Measurements from ENCODE around the gene EFCAB13.

DNA sequence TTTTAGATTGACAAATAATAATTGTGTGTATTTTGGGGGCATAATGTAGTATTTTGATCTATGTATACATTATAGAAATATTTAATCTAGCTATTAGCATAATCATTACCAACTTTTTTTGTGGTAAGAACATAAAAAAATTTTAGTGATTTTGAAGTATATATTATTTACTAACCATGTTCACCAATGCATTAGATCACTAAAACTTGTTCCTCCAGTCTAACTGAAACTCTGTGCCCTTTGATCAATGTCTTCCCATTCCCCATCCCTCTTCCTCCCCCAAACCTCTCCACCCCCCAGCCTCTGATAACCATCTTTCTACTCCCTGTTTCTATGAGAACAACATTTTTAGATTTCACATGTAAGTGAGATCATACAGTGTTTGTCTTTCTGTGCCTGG, 8.5 kb downstream of the EFCAB13 start:
- TF ChIP-seq, protein P1, sequence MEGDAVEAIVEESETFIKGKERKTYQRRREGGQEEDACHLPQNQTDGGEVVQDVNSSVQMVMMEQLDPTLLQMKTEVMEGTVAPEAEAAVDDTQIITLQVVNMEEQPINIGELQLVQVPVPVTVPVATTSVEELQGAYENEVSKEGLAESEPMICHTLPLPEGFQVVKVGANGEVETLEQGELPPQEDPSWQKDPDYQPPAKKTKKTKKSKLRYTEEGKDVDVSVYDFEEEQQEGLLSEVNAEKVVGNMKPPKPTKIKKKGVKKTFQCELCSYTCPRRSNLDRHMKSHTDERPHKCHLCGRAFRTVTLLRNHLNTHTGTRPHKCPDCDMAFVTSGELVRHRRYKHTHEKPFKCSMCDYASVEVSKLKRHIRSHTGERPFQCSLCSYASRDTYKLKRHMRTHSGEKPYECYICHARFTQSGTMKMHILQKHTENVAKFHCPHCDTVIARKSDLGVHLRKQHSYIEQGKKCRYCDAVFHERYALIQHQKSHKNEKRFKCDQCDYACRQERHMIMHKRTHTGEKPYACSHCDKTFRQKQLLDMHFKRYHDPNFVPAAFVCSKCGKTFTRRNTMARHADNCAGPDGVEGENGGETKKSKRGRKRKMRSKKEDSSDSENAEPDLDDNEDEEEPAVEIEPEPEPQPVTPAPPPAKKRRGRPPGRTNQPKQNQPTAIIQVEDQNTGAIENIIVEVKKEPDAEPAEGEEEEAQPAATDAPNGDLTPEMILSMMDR (IDR thresholded peaks at IDR 0.05), result no peak
- TF ChIP-seq POLR2A (IDR thresholded peaks at IDR 0.05) (no peak), POLR2AphosphoS5 (IDR thresholded peaks at IDR 0.05) (no peak)

Measured in upper lobe of left lung (tissue), 4 donors.